Muscle of leg (tissue), 11 donors: ENCODE measurements around the gene GTF2H2. TPM values are rescaled to one million over a fixed set of nuclear protein-coding genes. Genes with fewer than 3 reads are reported as not detected.
"Not testable (repeated sequence)": the region's sequence is repeated elsewhere in the genome, so short reads cannot be mapped to it uniquely, and the experiment has no call there.

Experiments
- DNase-seq: peaks from one replicate; pipeline ENCODE4 v3.0.0; 2013
- H3K27ac ChIP-seq: one replicate; pipeline ENCODE4 v1.5.1; 2013; ENCODE audit warnings: mild to moderate bottlenecking, low read length, control low read depth
- H3K27me3 ChIP-seq: one replicate; pipeline ENCODE4 v1.6.1; 2013; ENCODE audit warnings: low read length; ENCODE audit not compliant: control insufficient read depth, insufficient read depth
- H3K36me3 ChIP-seq: one replicate; pipeline ENCODE4 v1.6.1; 2013; ENCODE audit warnings: low read length; ENCODE audit not compliant: control insufficient read depth, insufficient read depth
- H3K4me1 ChIP-seq: one replicate; pipeline ENCODE4 v1.6.1; 2013; ENCODE audit warnings: low read length; ENCODE audit not compliant: control insufficient read depth, insufficient read depth
- H3K4me3 ChIP-seq: one replicate; pipeline ENCODE4 v1.5.1; 2013; ENCODE audit warnings: low read length, control low read depth
- H3K9me3 ChIP-seq: replicated peaks from 2 replicates; pipeline ENCODE4 v1.6.1; 2013; ENCODE audit warnings: low read depth, low read length; ENCODE audit not compliant: control insufficient read depth
- WGBS: methylation state at CpG from one replicate; pipeline ENCODE4 v1.1.5; 2013; ENCODE audit warnings: missing lambda C conversion rate; ENCODE audit not compliant: insufficient coverage; 5-methylcytosine and 5-hydroxymethylcytosine counted together
- polyA plus RNA-seq, 8 donors: library from polyadenylated mRNA; unstranded; fragments of 120-200 nt; gene quantifications; one replicate each; pipeline versions ENCODE4 v1.2.1 to v1.2.3, GENCODE V29; 2013; ENCODE audit warnings: inconsistent platforms in 1 of 8, low replicate concordance in 1 of 8; ENCODE audit not compliant: insufficient read length in 8 of 8, insufficient read depth in 1 of 8
- total RNA-seq: library from RNA; stranded (reverse); fragments of 120-200 nt; gene quantifications from one replicate; pipeline ENCODE4 v1.2.4, GENCODE V29; 2013

GTF2H2 gene
- total and polyA plus RNA-seq, 9 donors, result 11.0 to 32.6 (median 14.6) TPM

- Histone ChIP-seq H3K36me3 (no peaks in the 10 kb centered on the region), H3K27me3 (no peaks in the 10 kb centered on the region), H3K4me1 (no peaks in the 10 kb centered on the region), H3K4me3 (no peak overlapping the region), H3K9me3 (no peaks in the 10 kb centered on the region), H3K27ac (no peak overlapping the region)
- DNase-seq, result no peak
- 85% methylated on average over 8 of the region's 8 CpGs for WGBS
Measured at GRCh38 chr5:71014176-71014575, 53.3 kb downstream of the GTF2H2 start.

GRCh38 chr5:71013575-71013974 is 53.9 kb downstream of the GTF2H2 start:
- Histone ChIP-seq H3K27me3 (no peaks in the 10 kb centered on the region), H3K9me3 (no peaks in the 10 kb centered on the region), H3K36me3 (no peaks in the 10 kb centered on the region), H3K4me1 (no peaks in the 10 kb centered on the region), H3K27ac (no peak overlapping the region), H3K4me3 (no peak overlapping the region)
- WGBS, result 92% methylated on average over 2 of the region's 12 CpGs
- no peak for DNase-seq

GRCh38 chr5:71011194-71011792 is 56.2 kb downstream of the GTF2H2 start:
- H3K9me3 ChIP-seq, result no peaks in the 10 kb centered on the region
- DNase-seq, result no peak
- H3K27ac ChIP-seq, result no peak overlapping the region
- 72% methylated on average over 6 of the region's 8 CpGs for WGBS
- no peaks in the 10 kb centered on the region for H3K4me1 ChIP-seq
- H3K27me3 ChIP-seq, result no peaks in the 10 kb centered on the region
- H3K36me3 ChIP-seq, result no peaks in the 10 kb centered on the region
- H3K4me3 ChIP-seq, result no peak overlapping the region

- H3K27ac ChIP-seq, H3K9me3 ChIP-seq, H3K4me1 ChIP-seq, DNase-seq, H3K4me3 ChIP-seq, H3K27me3 ChIP-seq, H3K36me3 ChIP-seq: not testable (repeated sequence)
- no CpG with 5 or more reads among the region's 7 CpGs for WGBS
Measured at GRCh38 chr5:71006983-71007382, 60.5 kb downstream of the GTF2H2 start.

Other genes with a start within 250 kb of the GTF2H2 start
- 2.8 TPM for gene SERF1A, start 167.0 kb downstream of the GTF2H2 start, total RNA-seq
- gene SERF1A, start 167.0 kb downstream of the GTF2H2 start, polyA plus RNA-seq, result 1 to 10 TPM; 1.4 to 4.7 (median 3.1) TPM
- 16.0 TPM for gene SMN1, start 142.6 kb downstream of the GTF2H2 start, total RNA-seq
- 10 to 100 TPM; 31.9 to 45.0 (median 37.8) TPM for gene SMN1, start 142.6 kb downstream of the GTF2H2 start, polyA plus RNA-seq
- gene NAIP, start 42.3 kb downstream of the GTF2H2 start, total RNA-seq, result 10.7 TPM
- 10 to 100 TPM in 5 of 8 donors, 1 to 10 TPM in 3; 8.0 to 20.5 (median 12.2) TPM for gene NAIP, start 42.3 kb downstream of the GTF2H2 start, polyA plus RNA-seq